ENCODE measurements around the gene FARP1. TPM values are rescaled to one million over a fixed set of nuclear protein-coding genes. Genes with fewer than 3 reads are reported as not detected.

Gene FARP1
- total RNA-seq, 1 donor from 2014 or later, result 36.5 TPM

DNA sequence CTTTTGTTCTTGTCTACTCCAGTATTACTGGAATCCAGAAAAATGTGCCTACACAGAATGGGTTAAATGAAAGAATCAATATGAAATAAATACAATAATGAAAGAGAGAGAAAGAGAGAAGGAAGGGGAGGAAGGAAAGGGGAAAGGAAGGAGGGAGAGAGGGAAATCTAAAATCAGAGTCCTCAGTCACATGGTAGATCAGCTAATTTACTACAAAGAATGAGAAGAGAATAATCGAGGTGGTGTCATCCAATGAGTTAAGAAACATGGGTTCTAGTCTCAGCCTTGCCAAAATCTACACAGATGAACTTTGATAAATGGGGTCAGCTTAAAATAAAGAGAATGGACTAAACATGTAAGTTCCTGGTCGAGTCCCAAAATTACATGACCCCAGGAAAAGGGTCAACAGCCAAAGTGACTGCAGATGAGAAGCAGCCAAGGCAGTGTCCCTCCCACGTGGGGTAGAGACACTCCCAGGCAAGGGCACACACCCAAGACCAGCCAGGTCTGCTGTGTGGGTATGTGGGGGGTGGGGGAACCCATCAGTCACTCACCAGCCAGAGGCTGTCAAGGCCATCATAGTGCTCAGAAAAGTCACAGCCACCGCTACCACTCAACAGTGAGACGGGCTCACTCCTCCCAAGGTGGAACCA lies 330.4 kb downstream of the FARP1 start:
- H3K27me3 ChIP-seq (ENCODE audit: control insufficient read depth in 3 of 3, insufficient read depth in 3 of 3, low read length in 3 of 3), result no peaks in the 10 kb centered on the region
- no peak overlapping the region for H3K27ac ChIP-seq (ENCODE audit: low read depth, low read length)
- H3K4me1 ChIP-seq (ENCODE audit: control insufficient read depth in 3 of 3, insufficient read depth in 3 of 3, low read length in 3 of 3), result peaks cover 19 to 26% (median 22%) of the 10 kb centered on the region in 3 donors
- H3K9me3 ChIP-seq (ENCODE audit: control insufficient read depth in 3 of 3, low read length in 3 of 3), result no peaks in the 10 kb centered on the region
- no peak overlapping the region for H3K4me3 ChIP-seq (ENCODE audit: low read length in 3 of 3)
- H3K36me3 ChIP-seq (ENCODE audit: control insufficient read depth in 3 of 3, insufficient read depth in 3 of 3, low read length in 3 of 3), result peaks cover 8 to 27% (median 15%) of the 10 kb centered on the region in 3 donors
- no peak overlapping the region for H3K9ac ChIP-seq (ENCODE audit: low read depth in 1 of 3, low read length in 3 of 3)

DNA sequence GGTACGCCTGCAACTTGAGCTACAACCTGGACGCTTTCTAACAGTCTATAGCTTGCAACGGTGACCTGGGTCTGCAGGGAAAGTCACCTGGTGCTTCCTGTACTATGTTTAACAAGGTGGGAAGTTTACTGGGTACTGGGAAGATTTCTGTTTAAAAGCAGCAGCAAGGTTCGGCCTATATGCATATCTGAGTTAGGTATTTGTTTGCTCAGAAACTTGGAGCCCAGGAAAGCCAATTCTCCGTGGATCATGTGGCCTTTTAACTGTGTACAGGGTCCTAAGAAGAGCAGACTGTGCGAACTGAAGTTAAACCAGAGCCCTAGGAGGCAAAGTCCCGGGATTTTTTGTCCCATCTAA lies 330.9 kb downstream of the FARP1 start:
- no peaks in the 10 kb centered on the region for H3K27me3 ChIP-seq (ENCODE audit: control insufficient read depth in 3 of 3, insufficient read depth in 3 of 3, low read length in 3 of 3)
- H3K4me1 ChIP-seq (ENCODE audit: control insufficient read depth in 3 of 3, insufficient read depth in 3 of 3, low read length in 3 of 3), result peaks cover 16 to 26% (median 21%) of the 10 kb centered on the region in 3 donors
- H3K9me3 ChIP-seq (ENCODE audit: control insufficient read depth in 3 of 3, low read length in 3 of 3), result no peaks in the 10 kb centered on the region
- H3K4me3 ChIP-seq (ENCODE audit: low read length in 3 of 3), result no peak overlapping the region
- H3K9ac ChIP-seq (ENCODE audit: low read depth in 1 of 3, low read length in 3 of 3), result no peak overlapping the region
- no peak overlapping the region for H3K27ac ChIP-seq (ENCODE audit: low read depth, low read length)
- H3K36me3 ChIP-seq (ENCODE audit: control insufficient read depth in 3 of 3, insufficient read depth in 3 of 3, low read length in 3 of 3), result peaks cover 8 to 26% (median 15%) of the 10 kb centered on the region in 3 donors

GRCh38 chr13:98474292-98474691 lies 331.4 kb downstream of the FARP1 start:
- H3K27me3 ChIP-seq (ENCODE audit: control insufficient read depth in 3 of 3, insufficient read depth in 3 of 3, low read length in 3 of 3), result no peaks in the 10 kb centered on the region
- no peaks in the 10 kb centered on the region for H3K9me3 ChIP-seq (ENCODE audit: control insufficient read depth in 3 of 3, low read length in 3 of 3)
- H3K27ac ChIP-seq (ENCODE audit: low read depth, low read length), result no peak overlapping the region
- H3K9ac ChIP-seq (ENCODE audit: low read depth in 1 of 3, low read length in 3 of 3), result no peak overlapping the region
- peaks cover 14 to 26% (median 23%) of the 10 kb centered on the region in 3 donors for H3K4me1 ChIP-seq (ENCODE audit: control insufficient read depth in 3 of 3, insufficient read depth in 3 of 3, low read length in 3 of 3)
- no peak overlapping the region for H3K4me3 ChIP-seq (ENCODE audit: low read length in 3 of 3)
- H3K36me3 ChIP-seq (ENCODE audit: control insufficient read depth in 3 of 3, insufficient read depth in 3 of 3, low read length in 3 of 3), result peaks cover 8 to 25% (median 15%) of the 10 kb centered on the region in 3 donors

GRCh38 chr13:98474761-98475160 lies 331.9 kb downstream of the FARP1 start:
- Histone ChIP-seq H3K36me3 (ENCODE audit: control insufficient read depth in 3 of 3, insufficient read depth in 3 of 3, low read length in 3 of 3) (peaks cover 8 to 25% (median 15%) of the 10 kb centered on the region in 3 donors), H3K4me3 (ENCODE audit: low read length in 3 of 3) (no peak overlapping the region), H3K27me3 (ENCODE audit: control insufficient read depth in 3 of 3, insufficient read depth in 3 of 3, low read length in 3 of 3) (no peaks in the 10 kb centered on the region), H3K9ac (ENCODE audit: low read depth in 1 of 3, low read length in 3 of 3) (no peak overlapping the region), H3K27ac (ENCODE audit: low read depth, low read length) (no peak overlapping the region), H3K4me1 (ENCODE audit: control insufficient read depth in 3 of 3, insufficient read depth in 3 of 3, low read length in 3 of 3) (peaks cover 14 to 31% (median 23%) of the 10 kb centered on the region in 3 donors), H3K9me3 (ENCODE audit: control insufficient read depth in 3 of 3, low read length in 3 of 3) (no peaks in the 10 kb centered on the region)

- H3K27ac ChIP-seq (ENCODE audit: low read depth, low read length), result no peak overlapping the region
- H3K9me3 ChIP-seq (ENCODE audit: control insufficient read depth in 3 of 3, low read length in 3 of 3), result no peaks in the 10 kb centered on the region
- no peak overlapping the region for H3K4me3 ChIP-seq (ENCODE audit: low read length in 3 of 3)
- peaks cover 14 to 32% (median 25%) of the 10 kb centered on the region in 3 donors for H3K4me1 ChIP-seq (ENCODE audit: control insufficient read depth in 3 of 3, insufficient read depth in 3 of 3, low read length in 3 of 3)
- no peak overlapping the region for H3K9ac ChIP-seq (ENCODE audit: low read depth in 1 of 3, low read length in 3 of 3)
- H3K27me3 ChIP-seq (ENCODE audit: control insufficient read depth in 3 of 3, insufficient read depth in 3 of 3, low read length in 3 of 3), result no peaks in the 10 kb centered on the region
- H3K36me3 ChIP-seq (ENCODE audit: control insufficient read depth in 3 of 3, insufficient read depth in 3 of 3, low read length in 3 of 3), result peaks cover 8 to 25% (median 15%) of the 10 kb centered on the region in 3 donors
Observed at GRCh38 chr13:98475522-98475921, 332.6 kb downstream of the FARP1 start.

- Histone ChIP-seq H3K9ac (ENCODE audit: low read depth in 1 of 3, low read length in 3 of 3) (peak overlapping the region in 1 of 3 donors; percentile 33), H3K27me3 (ENCODE audit: control insufficient read depth in 3 of 3, insufficient read depth in 3 of 3, low read length in 3 of 3) (no peaks in the 10 kb centered on the region), H3K9me3 (ENCODE audit: control insufficient read depth in 3 of 3, low read length in 3 of 3) (no peaks in the 10 kb centered on the region), H3K27ac (ENCODE audit: low read depth, low read length) (no peak overlapping the region), H3K36me3 (ENCODE audit: control insufficient read depth in 3 of 3, insufficient read depth in 3 of 3, low read length in 3 of 3) (peaks cover 8 to 22% (median 15%) of the 10 kb centered on the region in 3 donors), H3K4me1 (ENCODE audit: control insufficient read depth in 3 of 3, insufficient read depth in 3 of 3, low read length in 3 of 3) (peaks cover 19 to 37% (median 30%) of the 10 kb centered on the region in 3 donors), H3K4me3 (ENCODE audit: low read length in 3 of 3) (no peak overlapping the region)
Observed at GRCh38 chr13:98476106-98476505, 333.2 kb downstream of the FARP1 start.

GRCh38 chr13:98476538-98476966 lies 333.7 kb downstream of the FARP1 start:
- no peak overlapping the region for H3K27ac ChIP-seq (ENCODE audit: low read depth, low read length)
- no peaks in the 10 kb centered on the region for H3K27me3 ChIP-seq (ENCODE audit: control insufficient read depth in 3 of 3, insufficient read depth in 3 of 3, low read length in 3 of 3)
- peaks cover 8 to 17% (median 15%) of the 10 kb centered on the region in 3 donors for H3K36me3 ChIP-seq (ENCODE audit: control insufficient read depth in 3 of 3, insufficient read depth in 3 of 3, low read length in 3 of 3)
- H3K9me3 ChIP-seq (ENCODE audit: control insufficient read depth in 3 of 3, low read length in 3 of 3), result no peaks in the 10 kb centered on the region
- peak overlapping the region in 1 of 3 donors; percentile 33 for H3K9ac ChIP-seq (ENCODE audit: low read depth in 1 of 3, low read length in 3 of 3)
- no peak overlapping the region for H3K4me3 ChIP-seq (ENCODE audit: low read length in 3 of 3)
- H3K4me1 ChIP-seq (ENCODE audit: control insufficient read depth in 3 of 3, insufficient read depth in 3 of 3, low read length in 3 of 3), result peaks cover 23 to 41% (median 34%) of the 10 kb centered on the region in 3 donors

GRCh38 chr13:98478189-98479129 lies 335.6 kb downstream of the FARP1 start:
- no peaks in the 10 kb centered on the region for H3K27me3 ChIP-seq (ENCODE audit: control insufficient read depth in 3 of 3, insufficient read depth in 3 of 3, low read length in 3 of 3)
- H3K27ac ChIP-seq (ENCODE audit: low read depth, low read length), result no peak overlapping the region
- no peak overlapping the region for H3K4me3 ChIP-seq (ENCODE audit: low read length in 3 of 3)
- peaks cover 41 to 56% (median 53%) of the 10 kb centered on the region in 3 donors for H3K4me1 ChIP-seq (ENCODE audit: control insufficient read depth in 3 of 3, insufficient read depth in 3 of 3, low read length in 3 of 3)
- H3K36me3 ChIP-seq (ENCODE audit: control insufficient read depth in 3 of 3, insufficient read depth in 3 of 3, low read length in 3 of 3), result peaks cover 3 to 9% (median 7%) of the 10 kb centered on the region in 3 donors
- no peak overlapping the region for H3K9ac ChIP-seq (ENCODE audit: low read depth in 1 of 3, low read length in 3 of 3)
- H3K9me3 ChIP-seq (ENCODE audit: control insufficient read depth in 3 of 3, low read length in 3 of 3), result no peaks in the 10 kb centered on the region

DNA sequence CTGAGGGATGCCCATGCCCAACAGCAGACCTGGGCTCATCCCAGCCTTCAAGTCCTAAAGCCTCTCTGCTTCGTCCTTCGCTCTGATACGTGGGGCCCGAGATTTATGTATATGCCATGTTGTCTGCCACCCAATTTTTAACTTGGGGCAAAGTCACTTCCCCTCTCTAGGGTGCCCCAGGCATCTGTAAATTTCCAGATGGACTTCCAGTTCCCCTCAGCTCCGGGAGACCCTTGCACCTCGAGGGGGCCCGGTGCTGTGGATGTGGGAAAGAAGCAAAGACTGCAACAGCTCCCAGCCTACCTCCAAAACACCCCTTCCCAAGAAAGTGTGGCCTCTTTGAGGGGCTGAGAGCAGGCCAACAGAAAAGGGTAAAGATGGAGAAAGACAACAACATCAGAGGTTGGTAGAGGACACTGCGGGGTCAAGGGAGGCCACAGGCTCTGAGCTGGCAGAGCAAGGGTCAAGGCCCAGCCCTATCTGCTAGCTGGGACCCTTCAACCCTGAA lies 336.7 kb downstream of the FARP1 start:
- Histone ChIP-seq H3K36me3 (ENCODE audit: control insufficient read depth in 3 of 3, insufficient read depth in 3 of 3, low read length in 3 of 3) (peaks cover 3 to 5% (median 4%) of the 10 kb centered on the region in 3 donors), H3K9me3 (ENCODE audit: control insufficient read depth in 3 of 3, low read length in 3 of 3) (no peaks in the 10 kb centered on the region), H3K4me3 (ENCODE audit: low read length in 3 of 3) (no peak overlapping the region), H3K4me1 (ENCODE audit: control insufficient read depth in 3 of 3, insufficient read depth in 3 of 3, low read length in 3 of 3) (peaks cover 46 to 64% (median 64%) of the 10 kb centered on the region in 3 donors), H3K27me3 (ENCODE audit: control insufficient read depth in 3 of 3, insufficient read depth in 3 of 3, low read length in 3 of 3) (no peaks in the 10 kb centered on the region), H3K9ac (ENCODE audit: low read depth in 1 of 3, low read length in 3 of 3) (peak overlapping the region in 1 of 3 donors; percentile 38), H3K27ac (ENCODE audit: low read depth, low read length) (no peak overlapping the region)
